ENCODE data around the gene HOXB2. TPM values are rescaled to one million over a fixed set of nuclear protein-coding genes. Genes with fewer than 3 reads are reported as not detected.

Gene HOXB2
- total RNA-seq, 1 donor from 2014 or later, result 2.9 TPM

DNA sequence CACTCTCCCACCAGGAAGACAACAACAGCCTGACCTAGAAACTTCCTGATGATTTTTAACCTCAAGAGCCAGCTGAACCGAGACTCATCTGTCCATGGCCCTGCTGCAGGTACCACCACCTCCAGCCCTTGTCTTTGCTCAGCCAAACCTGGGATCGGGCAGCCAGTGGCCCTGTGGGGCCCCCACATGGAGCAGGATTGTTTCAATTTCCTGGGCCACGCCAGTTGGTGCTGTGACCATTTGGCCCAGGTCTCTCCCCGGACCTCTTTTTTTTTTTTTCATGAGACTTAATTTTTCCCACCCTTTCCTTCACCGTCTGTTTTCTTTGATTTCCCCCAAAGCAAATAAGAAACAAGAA lies 8.3 kb upstream of the HOXB2 start:
- TF ChIP-seq, protein P1, sequence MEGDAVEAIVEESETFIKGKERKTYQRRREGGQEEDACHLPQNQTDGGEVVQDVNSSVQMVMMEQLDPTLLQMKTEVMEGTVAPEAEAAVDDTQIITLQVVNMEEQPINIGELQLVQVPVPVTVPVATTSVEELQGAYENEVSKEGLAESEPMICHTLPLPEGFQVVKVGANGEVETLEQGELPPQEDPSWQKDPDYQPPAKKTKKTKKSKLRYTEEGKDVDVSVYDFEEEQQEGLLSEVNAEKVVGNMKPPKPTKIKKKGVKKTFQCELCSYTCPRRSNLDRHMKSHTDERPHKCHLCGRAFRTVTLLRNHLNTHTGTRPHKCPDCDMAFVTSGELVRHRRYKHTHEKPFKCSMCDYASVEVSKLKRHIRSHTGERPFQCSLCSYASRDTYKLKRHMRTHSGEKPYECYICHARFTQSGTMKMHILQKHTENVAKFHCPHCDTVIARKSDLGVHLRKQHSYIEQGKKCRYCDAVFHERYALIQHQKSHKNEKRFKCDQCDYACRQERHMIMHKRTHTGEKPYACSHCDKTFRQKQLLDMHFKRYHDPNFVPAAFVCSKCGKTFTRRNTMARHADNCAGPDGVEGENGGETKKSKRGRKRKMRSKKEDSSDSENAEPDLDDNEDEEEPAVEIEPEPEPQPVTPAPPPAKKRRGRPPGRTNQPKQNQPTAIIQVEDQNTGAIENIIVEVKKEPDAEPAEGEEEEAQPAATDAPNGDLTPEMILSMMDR (IDR thresholded peaks at IDR 0.05), result no peak
- ChIA-PET CTCF (no interaction called here), POLR2A (no interaction called here)
- no peak for ATAC-seq (ENCODE audit: low read depth)
- Mint-ChIP-seq H3K4me1 (peaks cover 6% of the 10 kb centered on the region), H3K27ac (no peak overlapping the region), H3K27me3 (peaks cover 29% of the 10 kb centered on the region), H3K9me3 (no peaks in the 10 kb centered on the region), H3K4me3 (no peak overlapping the region), H3K36me3 (ENCODE audit: low read depth) (no peaks in the 10 kb centered on the region)
- no peak for DNase-seq
- intact Hi-C loops (cut with micrococcal nuclease), result loop anchor here (2.0 kb wide), 1 partner anchor 14 kb away; no protein-coding TSS in a partner anchor

DNA sequence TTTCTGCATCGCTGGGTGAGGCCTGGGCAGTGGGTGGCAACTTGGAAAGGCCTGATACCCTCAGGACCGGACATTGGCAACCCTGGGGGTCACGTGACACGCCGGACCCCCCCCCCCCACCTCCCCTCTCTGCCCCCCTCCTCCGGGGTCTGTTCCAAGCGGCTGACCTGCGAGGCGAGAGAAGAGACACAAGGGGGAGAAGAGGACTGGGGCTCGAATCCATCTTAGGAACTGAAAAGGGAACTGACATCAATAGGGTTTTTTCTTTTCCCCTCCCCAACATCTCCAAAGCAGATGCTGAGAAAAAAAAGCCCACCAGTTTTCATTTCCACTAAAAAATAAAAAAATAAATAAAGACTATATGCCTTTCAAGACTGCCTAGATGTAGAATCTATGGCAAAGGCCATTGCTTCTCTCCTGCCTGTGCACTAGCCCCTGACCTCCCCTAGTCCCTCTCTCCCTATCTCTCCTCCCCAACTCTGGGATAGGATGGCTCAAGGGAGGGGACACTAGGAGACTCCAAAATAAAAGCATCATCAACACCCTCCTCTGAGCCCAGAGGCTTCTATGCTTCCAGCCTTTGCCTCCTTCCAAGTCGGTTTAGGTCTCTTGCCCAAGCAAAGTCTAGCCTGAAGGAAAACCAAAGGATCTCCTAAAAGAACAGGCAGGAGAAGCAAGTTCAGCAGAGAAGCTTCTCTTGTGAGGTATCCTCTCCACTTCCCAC lies 7.7 kb upstream of the HOXB2 start:
- Mint-ChIP-seq H3K4me3 (no peak overlapping the region), H3K27ac (no peak overlapping the region), H3K4me1 (peaks cover 10% of the 10 kb centered on the region), H3K36me3 (ENCODE audit: low read depth) (no peaks in the 10 kb centered on the region), H3K27me3 (peaks cover 26% of the 10 kb centered on the region), H3K9me3 (no peaks in the 10 kb centered on the region)
- ChIA-PET CTCF (no interaction called here), POLR2A (no interaction called here)
- ATAC-seq (ENCODE audit: low read depth), result no peak
- intact Hi-C loops (cut with micrococcal nuclease), result loop anchor here (2.0 kb wide), 1 partner anchor 14 kb away; no protein-coding TSS in a partner anchor
- no peak for DNase-seq
- TF ChIP-seq, protein P1 (IDR thresholded peaks at IDR 0.05), result no peak

DNA sequence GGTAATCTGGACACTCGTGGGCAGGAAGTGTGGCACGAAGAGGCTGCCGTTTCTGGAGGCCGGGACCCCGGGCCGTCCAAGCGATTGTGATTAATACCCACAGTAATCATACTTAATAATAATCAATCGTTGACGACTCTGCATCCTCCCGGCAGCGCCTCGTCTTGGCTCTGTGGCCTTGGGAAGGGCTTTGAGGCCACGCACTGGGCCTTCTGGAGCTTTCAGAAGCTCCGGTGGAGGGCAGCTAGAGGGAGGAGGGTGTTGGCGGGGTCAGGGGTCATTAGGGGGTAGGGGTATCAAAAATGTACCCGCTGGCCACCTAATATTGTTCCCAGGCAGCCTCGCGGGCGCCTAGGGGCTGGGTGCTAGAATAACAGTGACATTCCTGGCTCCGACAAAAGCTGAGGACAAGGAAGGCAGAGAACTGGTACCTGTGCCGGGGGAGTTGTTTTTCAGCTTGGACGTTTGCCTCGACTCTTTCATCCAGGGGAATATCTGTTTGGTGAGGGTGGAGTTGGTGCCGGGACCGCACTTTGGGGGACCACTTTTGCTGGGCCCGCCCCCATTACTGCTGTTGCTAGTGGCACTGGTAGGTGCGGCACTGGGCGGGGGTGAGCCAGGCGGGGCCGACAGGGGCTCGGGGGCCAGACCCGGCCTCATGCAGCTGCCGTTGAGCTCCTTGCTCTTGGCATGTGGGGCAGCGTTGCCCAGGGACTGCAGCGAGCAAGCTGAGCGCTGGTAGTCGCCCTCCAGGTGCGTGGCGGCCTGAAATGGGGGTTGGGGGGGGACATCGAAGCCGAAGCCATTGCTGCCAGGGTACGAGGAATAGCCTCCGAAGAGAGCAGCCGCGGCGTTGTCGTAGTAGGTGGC lies 6.9 kb upstream of the HOXB2 start:
- TF ChIP-seq, protein P1 (IDR thresholded peaks at IDR 0.05), result no peak
- ATAC-seq (ENCODE audit: low read depth) (no peak), DNase-seq (no peak)
- ChIA-PET POLR2A (no interaction called here), CTCF (no interaction called here)
- no peak overlapping the region for H3K27ac Mint-ChIP-seq
- no peaks in the 10 kb centered on the region for H3K36me3 Mint-ChIP-seq (ENCODE audit: low read depth)
- no peaks in the 10 kb centered on the region for H3K9me3 Mint-ChIP-seq
- intact Hi-C loops (cut with micrococcal nuclease), result loop anchor here (2.0 kb wide), 1 partner anchor 15 kb away; no protein-coding TSS in a partner anchor
- H3K4me3 Mint-ChIP-seq, result no peak overlapping the region
- peaks cover 21% of the 10 kb centered on the region for H3K27me3 Mint-ChIP-seq
- H3K4me1 Mint-ChIP-seq, result peaks cover 10% of the 10 kb centered on the region

DNA sequence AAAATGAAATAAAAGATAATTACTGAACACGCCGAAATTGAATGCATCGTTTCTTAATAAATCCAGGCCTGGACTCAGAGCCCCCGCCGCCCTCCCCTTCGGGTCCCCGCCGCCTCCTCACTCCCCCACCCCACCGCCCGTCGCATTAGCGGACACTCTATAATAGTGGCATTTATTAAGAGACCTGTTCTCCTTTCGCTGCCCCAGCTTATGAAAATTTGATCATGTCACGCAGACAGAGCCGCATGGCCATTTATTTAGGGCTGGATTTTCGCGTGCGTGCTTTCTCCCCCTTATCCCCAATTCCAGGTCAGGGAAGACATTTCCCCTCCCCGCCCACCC lies 6.3 kb upstream of the HOXB2 start:
- peaks cover 12% of the 10 kb centered on the region for H3K4me1 Mint-ChIP-seq
- ChIA-PET POLR2A (no interaction called here), CTCF (no interaction called here)
- no peaks in the 10 kb centered on the region for H3K36me3 Mint-ChIP-seq (ENCODE audit: low read depth)
- H3K4me3 Mint-ChIP-seq, result no peak overlapping the region
- H3K27me3 Mint-ChIP-seq, result peaks cover 19% of the 10 kb centered on the region
- intact Hi-C loops (cut with micrococcal nuclease), result no loop called here
- H3K27ac Mint-ChIP-seq, result no peak overlapping the region
- ATAC-seq (ENCODE audit: low read depth) (no peak), DNase-seq (no peak)
- TF ChIP-seq, protein P1 (IDR thresholded peaks at IDR 0.05), result no peak
- no peaks in the 10 kb centered on the region for H3K9me3 Mint-ChIP-seq

DNA sequence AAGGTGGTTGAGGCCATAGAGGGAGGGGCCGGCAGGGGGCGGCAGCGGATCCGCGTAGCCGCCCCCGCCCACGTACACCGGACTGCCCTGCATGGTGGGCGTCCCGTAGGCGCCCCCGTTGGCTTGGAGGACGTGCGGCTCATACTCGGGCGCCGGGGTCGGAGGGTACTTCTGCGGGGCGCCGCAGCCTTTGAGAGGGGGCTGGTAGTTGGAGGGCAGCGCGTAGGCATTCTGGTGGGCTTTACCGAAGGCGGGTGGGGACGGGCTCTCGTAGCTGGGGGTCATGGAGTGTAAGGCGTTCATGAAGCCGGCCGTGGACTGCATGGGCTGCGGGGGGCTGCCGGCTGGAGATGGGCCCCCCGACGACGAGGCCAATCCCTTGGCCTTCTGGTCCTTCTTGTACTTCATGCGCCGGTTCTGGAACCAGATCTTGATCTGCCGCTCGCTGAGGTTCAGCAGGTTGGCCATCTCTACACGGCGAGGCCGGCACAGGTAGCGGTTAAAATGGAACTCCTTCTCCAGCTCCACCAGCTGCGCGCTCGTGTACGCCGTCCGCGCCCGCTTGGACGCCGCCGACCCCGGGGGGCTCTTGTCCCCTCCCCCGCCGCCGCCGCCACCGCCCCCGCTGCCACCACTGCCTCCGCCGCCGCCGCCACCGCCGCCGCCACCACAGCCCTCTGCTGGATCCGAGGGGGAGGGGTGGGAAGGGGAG lies 5.7 kb upstream of the HOXB2 start:
- no peaks in the 10 kb centered on the region for H3K36me3 Mint-ChIP-seq (ENCODE audit: low read depth)
- intact Hi-C loops (cut with micrococcal nuclease), result no loop called here
- no peak overlapping the region for H3K4me3 Mint-ChIP-seq
- peaks cover 12% of the 10 kb centered on the region for H3K4me1 Mint-ChIP-seq
- ATAC-seq (ENCODE audit: low read depth), result no peak
- POLR2A ChIA-PET, result no interaction called here
- TF ChIP-seq, protein P1 (IDR thresholded peaks at IDR 0.05), result no peak
- CTCF ChIA-PET, result no interaction called here
- peaks cover 20% of the 10 kb centered on the region for H3K27me3 Mint-ChIP-seq
- H3K9me3 Mint-ChIP-seq, result no peaks in the 10 kb centered on the region
- no peak for DNase-seq
- no peak overlapping the region for H3K27ac Mint-ChIP-seq

All from activated B cell treated with CpG ODN at 0.5 μM for 24 hours (primary cell).